ENCODE results near the gene NAA40.
"Not testable (repeated sequence)": the region's sequence is repeated elsewhere in the genome, so short reads cannot be mapped to it uniquely, and the experiment has no call there.

Gene NAA40

GRCh38 chr11:63939397-63939891 lies 642 bp downstream of the NAA40 start:
- peak; percentile 55 for DNase-seq (ENCODE audit: low read depth)

- DNase-seq (ENCODE audit: low read depth) = no peak
Observed at GRCh38 chr11:63940786-63941185, 2.0 kb downstream of the NAA40 start.

DNA sequence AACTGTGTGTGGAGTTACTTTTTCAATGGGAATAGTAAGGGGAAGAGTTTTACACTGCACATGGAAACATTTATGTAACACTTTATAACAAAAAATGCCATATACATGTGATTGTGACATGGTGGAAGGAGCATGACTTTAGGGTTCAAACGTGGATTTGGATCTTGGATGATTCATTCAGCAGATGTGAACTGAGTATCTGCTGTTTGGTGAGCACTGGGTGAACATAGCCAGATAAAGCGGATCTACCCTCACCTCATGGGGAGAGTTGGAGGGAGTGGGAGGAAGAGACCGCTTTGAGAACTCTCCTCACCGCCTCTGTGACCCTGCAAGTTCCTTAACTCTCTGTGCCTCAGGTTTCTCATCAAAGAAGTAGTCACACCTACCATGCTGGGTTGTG lies 3.1 kb downstream of the NAA40 start:
- no peak for DNase-seq (ENCODE audit: low read depth)

- DNase-seq (ENCODE audit: low read depth) = no peak
Observed at GRCh38 chr11:63942803-63943202, 4.0 kb downstream of the NAA40 start.

DNA sequence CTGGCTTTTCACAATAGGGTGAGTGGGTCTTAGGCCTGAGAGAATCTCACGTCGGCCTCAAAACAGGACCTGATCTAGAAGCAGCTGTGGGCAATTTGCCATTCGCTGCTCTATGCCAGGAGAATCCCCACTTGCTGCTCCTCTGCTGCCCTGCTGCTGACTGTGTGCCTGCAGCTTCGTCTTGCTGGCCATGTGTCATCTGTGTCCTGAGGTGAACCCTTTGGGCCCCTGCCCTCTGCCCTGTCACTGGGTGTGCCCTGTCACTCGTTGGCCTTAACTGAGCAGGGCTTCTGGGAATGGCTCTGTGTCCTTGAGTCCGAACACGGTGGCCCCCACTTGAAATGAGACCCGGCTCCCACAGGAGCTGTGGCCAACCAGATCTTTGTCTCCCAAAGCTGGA lies 6.2 kb downstream of the NAA40 start:
- DNase-seq (ENCODE audit: low read depth) = no peak

DNA sequence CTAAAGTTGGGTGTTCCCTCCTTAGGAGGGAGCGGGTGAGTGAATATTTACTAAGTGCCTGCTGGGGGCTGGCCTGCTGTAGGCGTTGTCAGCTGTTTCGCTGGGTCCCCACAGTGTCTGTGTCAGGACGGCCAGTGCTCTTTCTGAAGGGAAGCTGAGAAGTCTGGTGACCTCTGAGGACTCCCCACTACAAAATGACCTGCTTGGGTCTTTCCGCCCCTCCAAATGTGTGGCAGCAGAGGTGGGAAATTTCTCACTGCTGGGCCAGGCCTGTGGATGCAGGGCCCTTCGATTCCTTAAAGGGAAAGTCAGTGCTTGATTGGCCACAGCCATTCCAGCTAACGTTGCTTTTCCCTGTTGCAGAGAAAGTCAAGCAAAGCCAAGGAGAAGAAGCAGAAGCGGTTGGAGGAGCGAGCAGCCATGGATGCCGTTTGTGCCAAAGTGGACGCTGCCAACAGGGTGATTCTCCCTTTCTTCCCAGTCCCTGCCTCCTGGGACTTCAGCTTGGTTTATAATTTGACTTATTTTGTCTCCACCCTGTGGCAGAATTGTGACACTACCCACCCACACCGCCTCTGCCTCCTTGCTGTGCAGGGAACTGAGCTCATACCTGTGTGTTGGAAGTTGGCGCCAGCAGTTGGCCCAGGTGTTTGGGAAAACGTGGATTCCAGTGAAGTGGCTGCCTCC lies 6.8 kb downstream of the NAA40 start:
- DNase-seq (ENCODE audit: low read depth) = peak; percentile 59

- no peak for DNase-seq (ENCODE audit: low read depth)
Observed at GRCh38 chr11:63951779-63952536, 13.2 kb downstream of the NAA40 start.

GRCh38 chr11:63952570-63952969 lies 13.8 kb downstream of the NAA40 start:
- DNase-seq (ENCODE audit: low read depth) = no peak

GRCh38 chr11:63958008-63958407 lies 19.2 kb downstream of the NAA40 start:
- no peak for DNase-seq (ENCODE audit: low read depth)

DNA sequence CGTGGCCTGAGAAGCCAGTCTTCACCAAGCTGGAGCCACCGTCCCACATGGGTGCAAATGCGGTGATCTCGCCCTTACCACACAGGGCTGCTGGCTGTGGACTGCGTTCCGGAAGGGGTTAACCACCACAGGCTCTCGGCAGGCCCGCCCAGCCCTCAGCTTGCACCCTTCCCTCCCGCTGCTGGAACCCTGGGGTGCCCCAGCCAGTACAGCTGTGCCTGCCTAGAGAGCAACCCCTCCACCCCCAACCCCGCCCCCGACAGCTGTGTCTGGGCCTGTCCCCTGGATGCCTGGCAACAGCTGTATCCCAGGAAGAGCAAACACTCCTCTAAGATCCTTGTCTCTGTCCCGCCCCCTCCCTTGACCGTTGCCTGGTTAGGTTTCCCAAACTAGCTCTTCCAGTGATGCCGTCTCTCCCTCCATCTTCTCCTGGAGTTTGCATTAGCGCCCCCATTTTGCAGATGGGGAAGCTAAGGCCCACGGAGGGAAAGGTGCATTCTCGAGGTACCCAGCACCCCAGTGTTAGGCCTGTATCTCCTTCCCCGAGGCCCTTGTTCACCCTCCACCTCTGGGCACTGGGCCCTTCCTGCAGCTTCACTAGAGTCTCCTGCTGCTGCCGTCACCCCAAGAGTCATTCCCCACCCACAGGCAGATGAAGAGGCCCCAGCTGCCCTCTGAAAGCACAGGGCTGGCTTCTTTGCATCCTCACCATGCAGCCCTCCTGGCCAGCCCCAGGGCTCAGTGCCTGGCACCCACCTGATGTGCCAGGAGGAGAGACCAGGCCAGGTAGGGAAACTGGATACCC lies 23.0 kb downstream of the NAA40 start:
- DNase-seq (ENCODE audit: low read depth) = no peak

DNA sequence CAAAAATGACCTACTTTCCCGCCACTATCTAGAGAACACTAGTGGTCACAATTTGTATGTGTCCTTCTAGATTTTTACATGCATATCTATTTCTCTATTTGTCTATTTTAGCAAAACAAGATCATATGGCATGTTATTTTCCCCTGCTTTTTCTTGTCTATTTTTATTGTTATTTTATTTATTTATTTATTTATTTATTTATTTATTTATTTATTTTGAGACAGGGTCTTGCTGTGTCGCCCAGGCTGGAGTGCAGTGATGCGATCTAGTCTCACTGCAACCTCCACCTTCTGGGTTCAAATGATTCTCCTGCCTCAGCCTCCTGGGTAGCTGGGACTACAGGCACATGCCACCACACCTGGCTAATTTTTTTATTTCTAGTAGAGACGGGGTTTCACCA lies 25.1 kb downstream of the NAA40 start:
- not testable (repeated sequence) for DNase-seq (ENCODE audit: low read depth)

DNA sequence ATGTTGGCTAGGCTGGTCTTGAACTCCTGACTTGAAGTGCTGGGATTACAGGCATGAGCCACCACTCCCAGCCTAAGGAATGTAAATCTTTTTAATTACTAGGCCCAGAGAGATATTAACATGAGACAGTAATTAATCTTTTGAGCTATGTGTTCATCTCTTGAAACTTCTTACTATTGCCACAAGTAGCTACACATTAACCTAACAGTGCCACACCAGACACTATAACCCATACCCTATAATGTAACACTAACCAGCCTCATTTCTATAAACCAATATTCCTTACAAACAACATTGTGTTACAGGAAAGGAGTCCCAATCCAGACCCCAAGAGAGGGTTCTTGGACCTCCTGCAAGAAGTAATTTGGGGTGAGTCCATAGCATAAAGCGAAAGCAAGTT lies 27.6 kb downstream of the NAA40 start:
- DNase-seq (ENCODE audit: low read depth) = no peak

DNA sequence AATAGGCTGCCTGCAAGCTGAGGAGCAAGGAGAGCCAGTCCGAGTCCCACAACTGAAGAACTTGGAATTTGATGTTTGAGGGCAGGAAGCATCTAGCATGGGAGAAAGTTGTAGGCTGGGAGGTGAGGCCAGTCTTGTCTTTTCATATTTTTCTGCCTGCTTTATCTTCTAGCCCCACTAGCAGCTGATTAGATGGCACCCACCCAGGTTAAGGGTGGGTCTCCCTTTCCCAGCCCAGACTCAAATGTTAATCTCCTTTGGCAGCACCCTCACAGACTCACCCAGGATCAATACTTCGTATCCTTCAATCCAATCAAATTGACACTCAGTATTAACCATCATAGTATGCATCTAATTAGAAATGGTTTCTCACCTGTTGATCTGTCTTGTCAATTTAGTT lies 30.7 kb downstream of the NAA40 start:
- no peak for DNase-seq (ENCODE audit: low read depth)

GRCh38 chr11:63970902-63971301 lies 32.1 kb downstream of the NAA40 start:
- no peak for DNase-seq (ENCODE audit: low read depth)

DNA sequence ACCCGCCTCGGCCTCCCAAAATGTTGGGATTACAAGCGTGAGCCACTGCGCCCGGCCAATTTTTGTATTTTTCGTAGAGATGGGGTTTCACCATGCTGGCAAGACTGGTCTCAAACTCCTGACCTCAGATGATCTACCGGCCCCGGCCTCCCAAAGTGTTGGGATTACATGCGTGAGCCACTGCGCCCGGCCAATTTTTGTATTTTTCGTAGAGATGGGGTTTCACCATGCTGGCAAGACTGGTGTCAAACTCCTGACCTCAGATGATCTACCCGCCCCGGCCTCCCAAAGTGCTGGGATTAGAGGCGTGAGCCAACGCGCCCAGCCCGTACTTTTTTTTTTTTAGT lies 35.1 kb downstream of the NAA40 start:
- not testable (repeated sequence) for DNase-seq (ENCODE audit: low read depth)

GRCh38 chr11:63974259-63975143 lies 35.7 kb downstream of the NAA40 start, which contains the start of gene COX8A:
Gene COX8A (plus strand): TSS chr11:63974620. CDS start chr11:63974681, 61 bp downstream.
- peak; percentile 100 for DNase-seq (ENCODE audit: low read depth)

GRCh38 chr11:63978551-63979239 lies 39.9 kb downstream of the NAA40 start:
- DNase-seq (ENCODE audit: low read depth) = no peak

DNA sequence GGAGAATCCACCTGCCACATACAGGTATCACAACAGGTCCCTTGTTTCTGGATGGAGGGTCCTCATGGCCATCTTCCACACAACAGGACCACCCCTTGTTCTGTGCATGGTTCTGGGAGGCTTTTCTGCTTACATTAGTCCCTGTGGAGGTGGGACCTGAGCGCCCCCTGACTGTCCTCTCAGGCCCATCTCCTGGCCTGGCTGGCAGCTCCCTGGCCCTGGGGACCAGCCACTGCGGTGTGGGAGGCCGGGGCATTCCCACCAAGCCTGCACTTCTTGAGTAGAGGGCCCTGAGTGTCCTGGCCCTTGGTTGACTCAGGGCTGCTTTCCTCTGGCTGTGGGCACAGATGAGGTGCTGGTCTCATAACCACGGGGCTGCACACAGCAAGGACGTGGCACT lies 40.6 kb downstream of the NAA40 start:
- no peak for DNase-seq (ENCODE audit: low read depth)

DNA sequence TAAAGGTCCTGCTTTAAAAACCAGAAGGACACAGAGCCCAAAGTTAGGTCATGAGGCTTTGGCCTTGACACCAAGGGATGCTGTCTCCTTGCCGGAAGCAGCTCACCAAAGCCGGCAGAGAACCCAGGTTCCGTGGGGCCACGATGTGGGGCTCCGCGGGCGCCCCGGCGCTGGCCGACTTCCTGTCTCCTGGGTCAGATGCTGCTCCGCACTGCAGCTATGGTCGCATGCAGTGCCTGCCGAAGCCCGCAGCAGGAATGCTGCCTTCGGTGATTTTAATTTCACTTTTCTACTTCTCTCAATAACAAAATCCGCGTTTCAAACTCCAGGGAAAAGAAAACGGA lies 47.0 kb downstream of the NAA40 start:
- DNase-seq (ENCODE audit: low read depth) = no peak

DNA sequence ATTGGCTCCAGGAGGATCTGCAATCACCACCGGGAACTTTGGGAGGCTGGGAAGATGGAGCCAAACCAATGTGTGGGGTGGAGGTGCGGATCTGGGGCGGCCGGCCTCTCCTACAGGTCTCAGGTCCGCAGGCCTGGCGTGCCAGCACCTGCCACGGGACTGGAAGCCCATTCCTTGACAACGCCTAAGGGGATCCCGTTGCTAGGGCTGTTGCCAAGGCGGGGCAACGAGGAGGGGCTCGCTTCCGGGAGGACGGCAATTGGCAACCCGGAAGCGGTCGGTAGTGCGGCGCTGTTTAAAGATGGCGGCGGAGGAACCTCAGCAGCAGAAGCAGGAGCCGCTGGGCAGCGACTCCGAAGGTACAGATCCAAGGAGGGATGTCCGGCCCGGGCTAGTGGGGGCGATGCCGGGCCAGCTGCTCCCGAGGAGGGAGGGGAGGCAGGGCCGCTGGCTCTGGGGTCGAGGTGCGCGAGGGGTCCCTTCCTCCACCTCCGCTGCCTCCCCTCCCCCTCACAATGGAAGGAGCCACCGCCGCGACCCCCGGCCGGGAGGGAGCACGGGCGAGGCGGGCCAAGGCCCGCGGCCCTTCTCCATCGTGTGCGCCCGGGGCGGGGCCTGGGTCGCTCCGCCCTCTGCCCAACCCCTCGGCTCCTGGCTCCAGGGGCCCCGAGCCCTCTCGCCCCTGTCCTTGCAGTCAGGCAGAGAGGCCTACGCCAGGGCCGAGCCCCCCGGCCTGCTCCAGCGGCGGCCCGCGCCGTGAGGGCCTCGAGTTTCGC lies 47.5 kb downstream of the NAA40 start, which contains the start of gene OTUB1:
TSS of gene OTUB1 (plus strand) at position 283 of the 776 bp plus-strand sequence. CDS start at position 302, 19 bp downstream.
- DNase-seq (ENCODE audit: low read depth) = peak; percentile 84
